Esophagus muscularis mucosa (tissue), 4 donors: ENCODE results near the gene TMEM80. TPM values are rescaled to one million over a fixed set of nuclear protein-coding genes. Genes with fewer than 3 reads are reported as not detected.

Experiments used
- DNase-seq: peaks from one replicate; pipeline ENCODE4 v3.0.0-alpha.2; 2017; ENCODE audit errors: extremely low spot score
- H3K27ac ChIP-seq, 4 donors: fragments of 200-600 bp; sonication (generic); replicated peaks in 1 of 4; 1 replicate in 3 of 4; 2 replicates in 1 of 4; pipeline ENCODE4 v1.5.1; 2016 to 2019; ENCODE audit warnings: mild to moderate bottlenecking in 1 of 4
- H3K27me3 ChIP-seq, 4 donors: fragments of 200-600 bp; sonication (generic); one replicate each; pipeline versions ENCODE4 v1.5.1 to v1.6.0; 2016 to 2019
- H3K36me3 ChIP-seq, 4 donors: fragments of 200-600 bp; sonication (generic); one replicate each; pipeline ENCODE4 v1.5.1; 2016 to 2019
- H3K4me1 ChIP-seq, 4 donors: fragments of 200-600 bp; sonication (generic); one replicate each; pipeline ENCODE4 v1.5.1; 2016 to 2019
- H3K4me3 ChIP-seq, 4 donors: fragments of 200-600 bp; sonication (generic); 1 replicate in 2 of 4; 2 replicates in 2 of 4; pipeline ENCODE4 v1.5.1; 2016 to 2019; ENCODE audit warnings: mild to moderate bottlenecking in 4 of 4, moderate library complexity in 1 of 4
- H3K9me3 ChIP-seq, 4 donors: fragments of 200-600 bp; sonication (generic); 1 replicate in 3 of 4; 2 replicates in 1 of 4; pipeline ENCODE4 v1.5.1; 2016 to 2019
- CTCF ChIP-seq, 3 experiments: fragments of 200-600 bp in 2 of 3; fragments of 450-650 bp in 1 of 3; sonication (generic) in 2 of 3; IDR thresholded peaks; one replicate each; pipeline ENCODE4 v1.5.1; 2017 to 2019; ENCODE audit warnings: antibody characterized with exemption in 3 of 3, mild to moderate bottlenecking in 2 of 3, moderate library complexity in 1 of 3
- EP300 ChIP-seq: sonication (generic); formaldehyde crosslinking; IDR thresholded peaks from one replicate; pipeline ENCODE4 v1.6.1; 2017; ENCODE audit warnings: antibody characterized with exemption
- POLR2A ChIP-seq: fragments of 450-650 bp; IDR thresholded peaks from one replicate; pipeline ENCODE4 v1.6.1; 2017; ENCODE audit warnings: antibody characterized with exemption, moderate library complexity, mild to moderate bottlenecking, low read depth
- POLR2AphosphoS5 ChIP-seq, 2 donors: sonication (generic); formaldehyde crosslinking; IDR thresholded peaks; one replicate each; pipeline ENCODE4 v1.6.1; 2017; ENCODE audit warnings: antibody characterized with exemption in 2 of 2
- WGBS: methylation state at CpG from one replicate; pipeline ENCODE4 v1.1.5; 2018; 5-methylcytosine and 5-hydroxymethylcytosine counted together
- intact Hi-C: fragments of 100-400 bp; cut with DNase I; formaldehyde crosslinking; loops from one replicate; pipeline ENCODE4 v1.15.1; 2023
- total RNA-seq, 4 donors: library from RNA; depleted of rRNA; stranded (reverse); fragments of >200 nt; gene quantifications; one replicate each; pipeline versions ENCODE4 v1.1.0 to v1.2.1, GENCODE V29; 2016

TMEM80 gene
- total RNA-seq, 4 donors from 2014 or later: 27.4 to 55.2 (median 39.6) TPM

DNA sequence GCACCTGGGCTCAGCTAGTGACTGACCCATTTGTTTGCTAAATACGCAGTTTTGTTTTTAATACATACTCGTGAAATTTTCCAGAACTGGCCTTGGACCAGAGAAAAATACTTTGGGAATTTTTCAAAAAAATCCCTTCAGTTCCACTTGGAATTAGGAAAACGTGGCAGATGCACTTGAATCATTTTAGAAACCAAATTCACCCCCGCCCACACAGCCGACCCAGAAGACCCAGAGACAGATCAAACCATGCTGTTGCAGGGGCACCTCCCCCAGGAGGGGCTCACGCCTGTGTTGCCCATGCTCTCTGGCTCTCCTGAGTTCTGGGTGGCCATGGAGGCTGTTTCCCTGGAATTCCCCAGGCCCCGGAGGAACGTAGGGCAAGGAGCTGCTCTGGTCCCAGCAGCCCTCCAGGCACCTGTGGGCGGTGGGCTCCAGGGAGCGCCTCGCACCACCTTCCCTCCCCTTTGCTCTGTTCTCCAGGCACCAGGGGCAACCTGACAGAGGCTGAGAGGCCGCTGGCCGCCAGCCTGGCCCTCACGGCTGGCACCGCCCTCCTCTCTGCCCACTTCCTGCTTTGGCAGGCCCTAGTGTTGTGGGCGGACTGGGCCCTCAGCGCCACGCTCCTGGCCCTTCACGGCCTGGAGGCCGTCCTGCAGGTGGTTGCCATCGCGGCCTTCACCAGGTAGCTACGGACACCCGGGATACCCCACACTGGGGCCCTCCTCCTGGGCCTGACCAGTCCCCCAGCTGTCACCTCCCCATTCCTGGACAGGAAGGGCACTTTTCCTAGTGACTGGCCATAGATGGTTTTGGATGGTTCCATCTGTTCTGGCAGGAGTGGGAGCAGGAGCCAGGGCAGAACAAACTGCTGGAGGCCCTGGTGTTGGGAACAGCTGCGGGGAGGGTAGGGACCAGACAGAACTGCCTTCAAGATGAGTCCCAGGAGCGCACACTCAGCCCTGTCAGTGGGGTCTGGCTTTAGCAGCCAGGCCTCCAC is 7.1 kb downstream of the TMEM80 start:
- WGBS: 77% methylated on average over 26 of the region's 26 CpGs
- Histone ChIP-seq H3K4me3 (no peak overlapping the region), H3K27ac (peak overlapping the region; percentile 1 to 54 (median 30)), H3K36me3 (peaks cover 11 to 55% (median 29%) of the 10 kb centered on the region in 4 donors), H3K4me1 (peaks cover 30 to 69% (median 63%) of the 10 kb centered on the region in 4 donors), H3K9me3 (no peaks in the 10 kb centered on the region), H3K27me3 (peaks cover 0 to 23% (median 0%) of the 10 kb centered on the region in 4 donors)
- no peak for TF ChIP-seq CTCF (IDR thresholded peaks at IDR 0.05)
- no peak for TF ChIP-seq POLR2A
- no peak for TF ChIP-seq POLR2AphosphoS5 (IDR thresholded peaks at IDR 0.05)
- TF ChIP-seq EP300: no peak
- intact Hi-C loops: no loop called here
- no peak for DNase-seq

- 89% methylated on average over 6 of the region's 9 CpGs for WGBS
- H3K27ac ChIP-seq: peak overlapping the region in 3 of 4 donors; percentile 12 to 54 (median 47)
- H3K9me3 ChIP-seq: no peaks in the 10 kb centered on the region
- H3K4me1 ChIP-seq: peaks cover 24 to 63% (median 57%) of the 10 kb centered on the region in 4 donors
- intact Hi-C loops: no loop called here
- peaks cover 11 to 55% (median 29%) of the 10 kb centered on the region in 4 donors for H3K36me3 ChIP-seq
- H3K27me3 ChIP-seq: peaks cover 0 to 31% (median 0%) of the 10 kb centered on the region in 4 donors
- no peak for TF ChIP-seq CTCF (IDR thresholded peaks at IDR 0.05)
- TF ChIP-seq POLR2A: no peak
- TF ChIP-seq POLR2AphosphoS5 (IDR thresholded peaks at IDR 0.05): no peak
- no peak for TF ChIP-seq EP300
- H3K4me3 ChIP-seq: no peak overlapping the region
- no peak for DNase-seq
Observed at GRCh38 chr11:703506-703905, 7.9 kb downstream of the TMEM80 start.

DNA sequence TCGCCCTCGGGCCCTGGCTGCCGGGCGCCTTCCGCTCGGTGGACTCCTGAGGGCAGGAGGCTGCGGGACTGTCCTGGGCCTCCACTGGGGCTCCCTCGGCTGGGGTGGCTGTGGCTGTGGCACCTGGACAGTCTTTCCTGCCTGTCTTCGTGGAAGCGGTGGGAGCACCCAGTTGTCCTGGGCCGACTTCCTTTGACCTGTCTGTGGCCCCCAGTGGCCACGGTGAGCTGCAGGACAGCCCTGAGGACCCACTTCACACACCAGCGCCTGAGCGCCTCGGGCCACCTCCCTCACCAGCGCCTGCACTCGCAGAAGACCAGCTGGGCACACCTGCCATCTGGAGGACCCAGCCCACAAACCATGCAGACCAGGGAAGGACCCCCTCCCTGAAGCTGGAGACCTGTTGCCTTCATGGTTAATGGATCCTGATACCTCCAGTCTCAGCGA is 8.6 kb downstream of the TMEM80 start:
- Histone ChIP-seq H3K27me3 (peaks cover 0 to 37% (median 0%) of the 10 kb centered on the region in 4 donors), H3K4me3 (no peak overlapping the region), H3K9me3 (no peaks in the 10 kb centered on the region), H3K36me3 (peaks cover 11 to 49% (median 29%) of the 10 kb centered on the region in 4 donors), H3K27ac (peak overlapping the region in 2 of 4 donors; percentile 68 to 78), H3K4me1 (peaks cover 24 to 58% (median 51%) of the 10 kb centered on the region in 4 donors)
- DNase-seq: no peak
- intact Hi-C loops: no loop called here
- no peak for TF ChIP-seq EP300
- no peak for TF ChIP-seq CTCF (IDR thresholded peaks at IDR 0.05)
- no peak for TF ChIP-seq POLR2A
- TF ChIP-seq POLR2AphosphoS5 (IDR thresholded peaks at IDR 0.05): no peak
- 93% methylated on average over 10 of the region's 18 CpGs for WGBS

- 75% methylated on average over 16 of the region's 27 CpGs for WGBS
- Histone ChIP-seq H3K4me1 (peaks cover 24 to 60% (median 48%) of the 10 kb centered on the region in 4 donors), H3K9me3 (no peaks in the 10 kb centered on the region), H3K4me3 (peak overlapping the region; percentile 56 to 79 (median 62)), H3K36me3 (peaks cover 11 to 42% (median 27%) of the 10 kb centered on the region in 4 donors), H3K27ac (peak overlapping the region; percentile 68 to 89 (median 78)), H3K27me3 (peaks cover 0 to 44% (median 0%) of the 10 kb centered on the region in 4 donors)
- TF ChIP-seq CTCF (IDR thresholded peaks at IDR 0.05) (no peak), POLR2AphosphoS5 (IDR thresholded peaks at IDR 0.05) (no peak), EP300 (no peak), POLR2A (no peak)
- intact Hi-C loops: no loop called here
- no peak for DNase-seq
Observed at GRCh38 chr11:704781-705645, 9.4 kb downstream of the TMEM80 start.
